ENCODE data around the gene ZNF133. TPM values are rescaled to one million over a fixed set of nuclear protein-coding genes. Genes with fewer than 3 reads are reported as not detected.

Gene ZNF133
- total and polyA plus RNA-seq, 2 of the 13 experiments (the other 11 are each of a cell fraction or from before 2014, with no cell fraction given): 23.5 to 26.7 TPM

- TF ChIP-seq KLF12 (CRISPR knock-in tag; IDR thresholded peaks at IDR 0.05; ENCODE audit: borderline replicate concordance) (peak; percentile 93; the same call in 1 of the 2 replicates), KLF13 (CRISPR knock-in tag; IDR thresholded peaks at IDR 0.05) (no peak; the same call in 1 of the 2 replicates), SRSF9 (IDR thresholded peaks at IDR 0.05; ENCODE audit: borderline replicate concordance, insufficient read depth, low read depth, low read length, poor library complexity, severe bottlenecking) (no peak), ARID4A (CRISPR knock-in tag; IDR thresholded peaks at IDR 0.05; ENCODE audit: borderline replicate concordance) (peak; percentile 97), BRCA1 (CRISPR knock-in tag; IDR thresholded peaks at IDR 0.05) (peak; percentile 85), HIC2 (CRISPR knock-in tag; IDR thresholded peaks at IDR 0.05; ENCODE audit: low read depth) (no peak), CBX5 (CRISPR knock-in tag; IDR thresholded peaks at IDR 0.05; ENCODE audit: borderline replicate concordance) (peak; percentile 42; the same call in 1 of the 2 replicates), RCOR2 (CRISPR knock-in tag; IDR thresholded peaks at IDR 0.05) (no peak), GPBP1L1 (CRISPR knock-in tag; IDR thresholded peaks at IDR 0.05) (no peak), HMGXB3 (CRISPR knock-in tag; IDR thresholded peaks at IDR 0.05; ENCODE audit: borderline replicate concordance) (peak; percentile 99), KAT8 (CRISPR knock-in tag; IDR thresholded peaks at IDR 0.05) (peak; percentile 99), ZNF205 (CRISPR knock-in tag; IDR thresholded peaks at IDR 0.05) (peak; percentile 80), ZNF512 (CRISPR knock-in tag; IDR thresholded peaks at IDR 0.05) (no peak), GABPB1 (CRISPR knock-in tag; IDR thresholded peaks at IDR 0.05) (peak; percentile 99)
These were observed at the start of gene ZNF133 (continued) for GRCh38 chr20:18287915-18288748.
